Body of pancreas (tissue), 4 donors: Measurements from ENCODE around the gene NLRC3. TPM values are rescaled to one million over a fixed set of nuclear protein-coding genes. Genes with fewer than 3 reads are reported as not detected.

Experiments
- ATAC-seq: fragments of 150-250 bp; one replicate; pipeline ENCODE4 v1.9.1; 2016
- DNase-seq, 4 donors: peaks; one replicate each; pipeline ENCODE4 v3.0.0-alpha.2; 2019
- H3K27ac ChIP-seq, 4 donors: fragments of 200-600 bp; sonication (generic); 1 replicate in 3 of 4; 2 replicates in 1 of 4; pipeline versions ENCODE4 v1.5.1 to v1.6.1; 2016 to 2019; ENCODE audit warnings: mild to moderate bottlenecking in 1 of 4, mixed read lengths in 1 of 4, moderate library complexity in 1 of 4
- H3K27me3 ChIP-seq, 2 donors: fragments of 200-600 bp; sonication (generic); one replicate each; pipeline ENCODE4 v1.6.0; 2016; ENCODE audit warnings: mild to moderate bottlenecking in 1 of 2
- H3K36me3 ChIP-seq, 2 donors: fragments of 200-600 bp; sonication (generic); replicated peaks in 1 of 2; 2 replicates each; pipeline ENCODE4 v1.5.1; 2016; ENCODE audit warnings: low read depth in 2 of 2; ENCODE audit not compliant: insufficient read depth in 1 of 2
- H3K4me1 ChIP-seq: fragments of 200-600 bp; sonication (generic); one replicate; pipeline ENCODE4 v1.6.0; 2016
- H3K4me3 ChIP-seq, 2 donors: fragments of 200-600 bp; sonication (generic); 1 replicate in 1 of 2; 2 replicates in 1 of 2; pipeline ENCODE4 v1.5.1; 2016 to 2019
- H3K9me3 ChIP-seq, 3 donors: fragments of 200-600 bp; sonication (generic); 1 replicate in 2 of 3; 2 replicates in 1 of 3; pipeline ENCODE4 v1.5.1; 2016
- POLR2A ChIP-seq, 3 donors: fragments of 450-650 bp; IDR thresholded peaks; one replicate each; pipeline ENCODE4 v1.6.1; 2016; ENCODE audit warnings: antibody characterized with exemption in 3 of 3, mild to moderate bottlenecking in 2 of 3
- WGBS, 2 donors: methylation state at CpG; one replicate each; pipeline ENCODE4 v1.1.5; 2017; 5-methylcytosine and 5-hydroxymethylcytosine counted together
- intact Hi-C: fragments of 100-400 bp; cut with DNase I; formaldehyde crosslinking; loops from one replicate; pipeline ENCODE4 v1.15.1; 2023
- total RNA-seq, 2 donors: library from RNA; depleted of rRNA; stranded (reverse); fragments of >200 nt; gene quantifications; one replicate each; pipeline ENCODE4 v1.1.0, GENCODE V29; 2016
- TF ChIP-seq, protein P1 (sequence below), 7 experiments: fragments of 450-650 bp in 4 of 7; fragments of 200-600 bp in 3 of 7; sonication (generic) in 3 of 7; IDR thresholded peaks; one replicate each; pipeline ENCODE4 v1.5.1; 2016 to 2019; ENCODE audit warnings: antibody characterized with exemption in 7 of 7

Gene NLRC3
- total RNA-seq, 2 donors from 2014 or later = 0.78 to 1.3 TPM

DNA sequence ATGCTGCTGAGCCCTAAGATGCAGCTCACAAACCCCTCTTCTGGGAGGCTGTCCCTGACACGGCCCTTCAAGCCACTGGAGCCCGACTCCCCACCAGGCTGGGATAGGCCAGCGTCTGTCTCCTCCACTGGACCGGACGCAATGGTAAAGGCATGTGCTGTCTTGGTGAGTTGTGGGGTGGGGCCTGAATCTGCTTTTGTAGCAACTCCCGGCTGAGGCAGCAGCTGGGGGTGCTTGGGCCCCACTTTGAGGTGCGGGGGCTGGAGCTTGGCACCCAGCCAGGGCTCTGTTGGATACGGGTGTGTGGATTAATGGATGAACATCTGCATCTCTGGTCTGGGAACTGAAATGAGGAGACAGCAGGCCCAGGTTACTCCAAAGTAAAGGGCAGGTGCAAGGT is 3.5 kb upstream of the NLRC3 start:
- no peak for TF ChIP-seq POLR2A (IDR thresholded peaks at IDR 0.05)
- no peaks in the 10 kb centered on the region for H3K27me3 ChIP-seq
- no peak overlapping the region for H3K27ac ChIP-seq
- ATAC-seq = no peak
- no peak overlapping the region for H3K4me3 ChIP-seq
- 93 to 96% methylated on average over 4 to 8 of the region's 8 CpGs for WGBS, 2 donors
- H3K4me1 ChIP-seq = no peaks in the 10 kb centered on the region
- intact Hi-C loops = no loop called here
- no peak for DNase-seq
- no peaks in the 10 kb centered on the region for H3K36me3 ChIP-seq
- H3K9me3 ChIP-seq = no peaks in the 10 kb centered on the region

DNA sequence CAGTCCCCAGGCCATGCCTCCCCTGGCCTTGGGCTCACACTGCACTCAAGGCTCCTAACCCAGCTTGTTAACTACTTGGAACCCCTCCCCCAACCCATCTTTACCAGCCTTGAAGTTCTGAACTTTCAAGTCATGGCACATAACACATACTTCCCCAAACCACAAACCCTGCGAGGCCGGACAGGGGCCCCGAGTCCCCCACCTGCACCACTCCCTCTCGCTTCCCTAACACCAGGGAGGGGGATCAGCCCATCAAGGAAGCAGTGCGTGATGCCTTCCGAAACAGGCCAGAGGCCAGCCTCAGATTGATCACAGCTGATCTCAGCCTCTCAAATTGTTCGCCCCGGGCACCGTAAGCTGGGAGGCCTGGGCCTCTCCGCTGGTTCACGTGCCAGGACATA is 3.0 kb upstream of the NLRC3 start:
- Histone ChIP-seq H3K27ac (no peak overlapping the region), H3K27me3 (no peaks in the 10 kb centered on the region), H3K4me1 (no peaks in the 10 kb centered on the region), H3K9me3 (no peaks in the 10 kb centered on the region), H3K36me3 (no peaks in the 10 kb centered on the region), H3K4me3 (no peak overlapping the region)
- ATAC-seq (no peak), DNase-seq (no peak)
- TF ChIP-seq, protein P1, sequence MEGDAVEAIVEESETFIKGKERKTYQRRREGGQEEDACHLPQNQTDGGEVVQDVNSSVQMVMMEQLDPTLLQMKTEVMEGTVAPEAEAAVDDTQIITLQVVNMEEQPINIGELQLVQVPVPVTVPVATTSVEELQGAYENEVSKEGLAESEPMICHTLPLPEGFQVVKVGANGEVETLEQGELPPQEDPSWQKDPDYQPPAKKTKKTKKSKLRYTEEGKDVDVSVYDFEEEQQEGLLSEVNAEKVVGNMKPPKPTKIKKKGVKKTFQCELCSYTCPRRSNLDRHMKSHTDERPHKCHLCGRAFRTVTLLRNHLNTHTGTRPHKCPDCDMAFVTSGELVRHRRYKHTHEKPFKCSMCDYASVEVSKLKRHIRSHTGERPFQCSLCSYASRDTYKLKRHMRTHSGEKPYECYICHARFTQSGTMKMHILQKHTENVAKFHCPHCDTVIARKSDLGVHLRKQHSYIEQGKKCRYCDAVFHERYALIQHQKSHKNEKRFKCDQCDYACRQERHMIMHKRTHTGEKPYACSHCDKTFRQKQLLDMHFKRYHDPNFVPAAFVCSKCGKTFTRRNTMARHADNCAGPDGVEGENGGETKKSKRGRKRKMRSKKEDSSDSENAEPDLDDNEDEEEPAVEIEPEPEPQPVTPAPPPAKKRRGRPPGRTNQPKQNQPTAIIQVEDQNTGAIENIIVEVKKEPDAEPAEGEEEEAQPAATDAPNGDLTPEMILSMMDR (IDR thresholded peaks at IDR 0.05) = no peak
- no peak for TF ChIP-seq POLR2A (IDR thresholded peaks at IDR 0.05)
- intact Hi-C loops = no loop called here
- 67 to 85% methylated on average over 11 of the region's 11 CpGs for WGBS, 2 donors

DNA sequence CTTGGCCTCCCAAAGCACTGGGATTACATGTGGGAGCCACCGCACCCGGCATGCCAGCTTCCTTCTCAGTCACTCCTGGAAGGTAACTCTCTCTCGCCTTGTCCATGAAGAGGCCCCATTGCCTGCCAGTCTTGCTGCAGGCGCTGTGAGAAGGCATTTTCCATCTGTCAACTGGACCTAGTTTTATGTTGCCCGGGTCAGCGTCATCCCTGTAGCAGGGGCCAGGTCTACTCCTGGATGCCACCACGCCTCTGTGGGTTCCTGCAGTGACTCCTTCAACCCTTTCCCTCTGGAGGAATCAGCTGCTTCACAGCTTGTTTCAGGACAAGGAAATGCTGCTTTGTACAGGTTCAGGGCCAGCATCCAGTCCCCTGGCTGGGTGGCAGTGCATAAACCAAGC is 2.6 kb upstream of the NLRC3 start:
- 84 to 89% methylated on average over 3 to 7 of the region's 7 CpGs for WGBS, 2 donors
- ATAC-seq (no peak), DNase-seq (no peak)
- Histone ChIP-seq H3K27me3 (no peaks in the 10 kb centered on the region), H3K4me3 (no peak overlapping the region), H3K36me3 (no peaks in the 10 kb centered on the region), H3K9me3 (no peaks in the 10 kb centered on the region), H3K27ac (no peak overlapping the region), H3K4me1 (no peaks in the 10 kb centered on the region)
- TF ChIP-seq POLR2A (IDR thresholded peaks at IDR 0.05) = no peak
- TF ChIP-seq, protein P1 (IDR thresholded peaks at IDR 0.05) = no peak
- intact Hi-C loops = no loop called here

DNA sequence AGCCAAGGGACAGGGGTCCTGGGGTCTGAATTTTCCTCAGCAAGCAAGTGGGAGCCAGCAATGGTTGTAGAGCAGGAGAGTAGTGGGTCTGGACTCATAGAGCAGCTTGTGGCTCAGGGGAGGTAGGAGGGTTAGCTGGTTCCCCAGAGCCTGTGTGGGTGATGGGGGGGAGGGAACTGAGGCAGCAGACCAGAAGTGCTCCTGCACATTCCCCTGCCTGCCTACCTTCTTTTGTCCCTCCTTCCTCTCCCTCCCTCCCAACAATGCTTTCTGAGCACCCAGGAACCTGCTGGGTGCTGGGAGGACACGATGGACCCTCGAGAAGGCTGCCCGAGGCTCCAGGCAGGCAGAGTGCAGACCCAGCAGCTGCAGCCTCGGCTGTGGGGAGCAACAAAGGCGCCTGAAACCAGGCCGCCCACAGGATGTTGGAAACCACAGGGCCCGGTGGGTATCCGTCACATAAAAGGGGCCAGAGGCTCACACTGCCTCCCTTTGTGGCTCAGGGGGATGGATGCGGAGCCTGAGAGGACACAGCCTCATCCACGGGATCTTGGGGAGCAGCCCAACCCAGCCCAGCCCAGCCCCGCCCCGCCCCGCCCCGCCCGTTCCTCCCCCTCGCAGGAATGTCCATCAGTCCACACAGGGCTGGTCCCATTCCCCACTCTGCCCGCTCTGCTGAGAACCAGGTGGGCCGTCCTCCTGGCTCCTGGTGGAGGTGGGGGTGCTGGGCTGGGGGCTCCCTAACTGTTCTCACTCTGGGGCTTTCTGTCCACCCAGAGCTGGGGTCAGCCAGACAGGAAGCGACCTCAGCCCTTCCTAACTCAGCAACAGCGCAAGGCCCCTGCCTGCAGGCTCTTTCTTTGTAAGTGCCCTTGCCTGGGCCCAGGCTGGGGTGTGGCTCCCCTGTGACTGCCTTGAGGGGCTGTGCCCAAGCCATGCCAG is 1.7 kb upstream of the NLRC3 start:
- no peaks in the 10 kb centered on the region for H3K36me3 ChIP-seq
- 35 to 51% methylated on average over 5 to 20 of the region's 20 CpGs for WGBS, 2 donors
- H3K27ac ChIP-seq = no peak overlapping the region
- no peak for TF ChIP-seq POLR2A (IDR thresholded peaks at IDR 0.05)
- TF ChIP-seq, protein P1 (IDR thresholded peaks at IDR 0.05) = no peak
- no peaks in the 10 kb centered on the region for H3K4me1 ChIP-seq
- H3K9me3 ChIP-seq = no peaks in the 10 kb centered on the region
- no peak overlapping the region for H3K4me3 ChIP-seq
- DNase-seq = peak in 1 of 4 donors; percentile 9
- H3K27me3 ChIP-seq = no peaks in the 10 kb centered on the region
- ATAC-seq = peak; percentile 17
- intact Hi-C loops = no loop called here

DNA sequence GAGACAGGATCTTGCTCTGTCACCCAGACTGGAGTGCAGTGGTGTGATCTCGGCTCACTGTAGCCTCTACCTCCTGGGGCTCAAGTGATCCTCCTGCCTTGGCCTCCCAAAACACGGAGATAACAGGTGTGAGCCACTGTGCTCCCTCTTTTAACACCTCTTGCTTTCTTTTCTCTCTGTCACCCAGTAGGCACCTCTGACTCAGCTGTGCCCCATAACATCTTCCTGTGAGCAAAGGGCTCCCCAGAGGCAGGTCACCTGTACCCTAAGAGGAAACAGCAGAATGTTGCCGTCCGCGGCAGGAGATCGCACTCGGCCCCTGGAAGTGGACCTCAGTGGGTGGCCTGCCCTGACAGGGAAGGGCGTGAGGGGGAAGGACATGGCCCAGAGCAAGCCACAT is 918 bp upstream of the NLRC3 start:
- no peaks in the 10 kb centered on the region for H3K27me3 ChIP-seq
- TF ChIP-seq, protein P1 (IDR thresholded peaks at IDR 0.05) = no peak
- no peak for TF ChIP-seq POLR2A (IDR thresholded peaks at IDR 0.05)
- 63 to 84% methylated on average over 7 to 8 of the region's 8 CpGs for WGBS, 2 donors
- no peaks in the 10 kb centered on the region for H3K4me1 ChIP-seq
- DNase-seq (no peak), ATAC-seq (no peak)
- no peak overlapping the region for H3K4me3 ChIP-seq
- intact Hi-C loops = no loop called here
- H3K9me3 ChIP-seq = no peaks in the 10 kb centered on the region
- H3K27ac ChIP-seq = no peak overlapping the region
- no peaks in the 10 kb centered on the region for H3K36me3 ChIP-seq
